Spleen (tissue), 7 donors: ENCODE results near the gene GIN1.

Experiments used
- POLR2A ChIP-seq, 3 donors: fragments of 450-650 bp; IDR thresholded peaks; one replicate each; pipeline ENCODE4 v1.5.1; 2017; ENCODE audit warnings: antibody characterized with exemption in 3 of 3, mild to moderate bottlenecking in 1 of 3
- POLR2AphosphoS5 ChIP-seq, 3 donors: sonication (generic); formaldehyde crosslinking; IDR thresholded peaks; one replicate each; pipeline ENCODE4 v1.5.1; 2017; ENCODE audit warnings: antibody characterized with exemption in 3 of 3
- TF ChIP-seq, protein P1 (sequence below), 11 experiments: fragments of 200-600 bp in 7 of 11; fragments of 450-650 bp in 4 of 11; sonication (generic) in 4 of 11; IDR thresholded peaks in 8 of 11; conservative IDR thresholded peaks in 3 of 11; 1 replicate in 7 of 11; 2 replicates in 4 of 11; pipeline versions ENCODE4 v1.4.0 to v1.8.0; 2016 to 2021; ENCODE audit warnings: antibody characterized with exemption in 11 of 11, inconsistent platforms in 4 of 11, mild to moderate bottlenecking in 1 of 11
- donor health status: DM: no; HTN: no; CAD: no; lungs with moderate emphysema.
- donor health status: DM: no; HTN: no; CAD: no.
- donor health status: DM: no; HTN: no; CAD: no.

DNA sequence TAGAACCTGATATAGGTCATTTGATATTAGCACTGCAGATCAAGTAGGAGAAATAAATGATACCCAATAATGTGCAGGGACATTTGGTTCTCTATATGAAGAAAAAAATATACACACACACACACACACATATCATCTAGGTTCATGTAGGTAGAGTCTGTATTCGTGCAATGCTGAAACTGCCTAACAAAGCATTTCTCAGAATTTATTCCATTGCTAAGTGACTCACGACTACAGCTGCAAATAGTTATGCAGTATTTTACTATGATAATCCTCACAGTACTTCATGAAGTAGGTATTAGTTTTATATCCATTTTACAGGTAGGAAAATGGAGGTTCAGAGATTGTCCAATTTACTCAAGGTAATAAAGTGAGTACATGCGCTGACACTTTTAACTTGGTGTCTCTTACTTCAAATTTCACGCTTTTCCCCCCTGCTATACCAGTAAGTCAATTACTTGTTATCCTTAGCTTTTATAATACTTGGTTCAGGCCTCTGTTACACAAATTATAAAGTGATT lies 2.4 kb downstream of the GIN1 start:
- TF ChIP-seq POLR2AphosphoS5 (IDR thresholded peaks at IDR 0.05) (no peak), POLR2A (IDR thresholded peaks at IDR 0.05) (no peak)
- TF ChIP-seq, protein P1, sequence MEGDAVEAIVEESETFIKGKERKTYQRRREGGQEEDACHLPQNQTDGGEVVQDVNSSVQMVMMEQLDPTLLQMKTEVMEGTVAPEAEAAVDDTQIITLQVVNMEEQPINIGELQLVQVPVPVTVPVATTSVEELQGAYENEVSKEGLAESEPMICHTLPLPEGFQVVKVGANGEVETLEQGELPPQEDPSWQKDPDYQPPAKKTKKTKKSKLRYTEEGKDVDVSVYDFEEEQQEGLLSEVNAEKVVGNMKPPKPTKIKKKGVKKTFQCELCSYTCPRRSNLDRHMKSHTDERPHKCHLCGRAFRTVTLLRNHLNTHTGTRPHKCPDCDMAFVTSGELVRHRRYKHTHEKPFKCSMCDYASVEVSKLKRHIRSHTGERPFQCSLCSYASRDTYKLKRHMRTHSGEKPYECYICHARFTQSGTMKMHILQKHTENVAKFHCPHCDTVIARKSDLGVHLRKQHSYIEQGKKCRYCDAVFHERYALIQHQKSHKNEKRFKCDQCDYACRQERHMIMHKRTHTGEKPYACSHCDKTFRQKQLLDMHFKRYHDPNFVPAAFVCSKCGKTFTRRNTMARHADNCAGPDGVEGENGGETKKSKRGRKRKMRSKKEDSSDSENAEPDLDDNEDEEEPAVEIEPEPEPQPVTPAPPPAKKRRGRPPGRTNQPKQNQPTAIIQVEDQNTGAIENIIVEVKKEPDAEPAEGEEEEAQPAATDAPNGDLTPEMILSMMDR (IDR thresholded peaks at IDR 0.05 in 8 of 11, conservative IDR thresholded peaks at IDR 0.05 in 3 of 11) = no peak
